Endodermal cell (in vitro differentiated cells): ENCODE data around the gene ABCC1. TPM values are rescaled to one million over a fixed set of nuclear protein-coding genes. Genes with fewer than 3 reads are reported as not detected.

Source experiments
- DNase-seq: peaks from one replicate; pipeline ENCODE4 v3.0.0-alpha.2; 2017
- H3K27ac ChIP-seq: 2 replicates; pipeline ENCODE4 v1.5.1; 2013; ENCODE audit warnings: mild to moderate bottlenecking, low read depth, low read length, moderate library complexity
- H3K27me3 ChIP-seq: 2 replicates; pipeline ENCODE4 v1.6.1; 2013; ENCODE audit warnings: mild to moderate bottlenecking, low read length, moderate library complexity; ENCODE audit not compliant: insufficient read depth, control insufficient read depth, poor library complexity, severe bottlenecking
- H3K36me3 ChIP-seq: 2 replicates; pipeline ENCODE4 v1.7.0; 2013; ENCODE audit warnings: mild to moderate bottlenecking, low read length, moderate library complexity; ENCODE audit not compliant: control insufficient read depth, insufficient read depth
- H3K4me1 ChIP-seq: one replicate; pipeline ENCODE4 v1.7.0; 2013; ENCODE audit warnings: low read length; ENCODE audit not compliant: control insufficient read depth, insufficient read depth
- H3K4me3 ChIP-seq: 2 replicates; pipeline ENCODE4 v1.5.1; 2013; ENCODE audit warnings: mild to moderate bottlenecking, low read length, moderate library complexity
- H3K9ac ChIP-seq: 2 replicates; pipeline ENCODE4 v1.6.1; 2013; ENCODE audit warnings: mild to moderate bottlenecking, low read length, moderate library complexity; ENCODE audit not compliant: poor library complexity, severe bottlenecking; ENCODE audit errors: extremely low read depth
- H3K9me3 ChIP-seq: 2 replicates; pipeline ENCODE4 v1.6.1; 2013; ENCODE audit warnings: mild to moderate bottlenecking, low read length, moderate library complexity; ENCODE audit not compliant: control insufficient read depth
- H3K27ac Mint-ChIP-seq: 2 replicates; pipeline ENCODE4 v1.8.0; 2020; ENCODE audit warnings: mixed read lengths
- H3K27me3 Mint-ChIP-seq: 2 replicates; pipeline ENCODE4 v1.8.0; 2021; ENCODE audit warnings: mild to moderate bottlenecking, mixed read lengths; ENCODE audit not compliant: insufficient read depth
- H3K36me3 Mint-ChIP-seq: 2 replicates; pipeline ENCODE4 v1.8.0; 2020; ENCODE audit warnings: low read depth, mixed read lengths
- H3K4me1 Mint-ChIP-seq: 2 replicates; pipeline ENCODE4 v1.8.0; 2020; ENCODE audit warnings: mixed read lengths
- H3K4me3 Mint-ChIP-seq: 2 replicates; pipeline ENCODE4 v1.8.0; 2020; ENCODE audit warnings: mild to moderate bottlenecking, moderate library complexity, mixed read lengths
- H3K9me3 Mint-ChIP-seq: 2 replicates; pipeline ENCODE4 v1.8.0; 2020; ENCODE audit warnings: mild to moderate bottlenecking, mixed read lengths
- CTCF ChIP-seq: fragments of 200-600 bp; sonication (generic); conservative IDR thresholded peaks from 2 replicates; pipeline ENCODE4 v1.5.0; 2021; ENCODE audit warnings: antibody characterized with exemption, mild to moderate bottlenecking
- WGBS, 2 experiments: methylation state at CpG; one replicate each; pipeline versions ENCODE4 v1.1.5 to v1.1.7; 2013; ENCODE audit warnings: missing lambda C conversion rate in 2 of 2, mixed read lengths in 1 of 2; ENCODE audit not compliant: insufficient coverage in 1 of 2, insufficient read length in 1 of 2; 5-methylcytosine and 5-hydroxymethylcytosine counted together
- total RNA-seq, 2 donors: library from RNA; stranded (reverse); fragmentation: NEBNext Ultra II Directional in 1 of 2; extraction: Animal tissue kit (Norgen Biotek cat#: 25700) in 1 of 2; gene quantifications; 2 replicates in 1 of 2; 3 replicates in 1 of 2; pipeline ENCODE4 v1.2.1, GENCODE V29; 2021

ABCC1 gene
- total RNA-seq, 2 donors from 2014 or later = 47.1 to 51.2 TPM

GRCh38 chr16:16155234-16155633 is 205.8 kb downstream of the ABCC1 start:
- Histone ChIP-seq H3K9me3 (peaks cover 34% of the 10 kb centered on the region), H3K27ac (no peak overlapping the region), H3K9ac (no peak overlapping the region), H3K4me1 (no peaks in the 10 kb centered on the region), H3K27me3 (no peaks in the 10 kb centered on the region), H3K4me3 (no peak overlapping the region), H3K36me3 (no peaks in the 10 kb centered on the region)
- Mint-ChIP-seq H3K4me3 (no peak overlapping the region), H3K4me1 (no peaks in the 10 kb centered on the region), H3K36me3 (peaks cover 13% of the 10 kb centered on the region), H3K9me3 (peaks cover 29% of the 10 kb centered on the region), H3K27me3 (peaks cover 2% of the 10 kb centered on the region), H3K27ac (no peak overlapping the region)
- no peak for DNase-seq
- TF ChIP-seq CTCF = no peak
- WGBS, 2 experiments = 91 to 94% methylated on average over 3 of the region's 3 CpGs

GRCh38 chr16:16157166-16157565 is 207.8 kb downstream of the ABCC1 start:
- WGBS, 2 experiments = 100% methylated on average over 1 of the region's 1 CpG; no CpG with 5 or more reads in 1 of the 2 experiments
- Histone ChIP-seq H3K4me1 (no peaks in the 10 kb centered on the region), H3K36me3 (no peaks in the 10 kb centered on the region), H3K9me3 (peaks cover 34% of the 10 kb centered on the region), H3K4me3 (no peak overlapping the region), H3K27ac (no peak overlapping the region), H3K27me3 (no peaks in the 10 kb centered on the region), H3K9ac (no peak overlapping the region)
- peaks cover 34% of the 10 kb centered on the region for H3K9me3 Mint-ChIP-seq
- TF ChIP-seq CTCF = no peak
- no peaks in the 10 kb centered on the region for H3K4me1 Mint-ChIP-seq
- DNase-seq = no peak
- H3K27me3 Mint-ChIP-seq = peaks cover 4% of the 10 kb centered on the region
- peaks cover 13% of the 10 kb centered on the region for H3K36me3 Mint-ChIP-seq
- H3K27ac Mint-ChIP-seq = no peak overlapping the region
- no peak overlapping the region for H3K4me3 Mint-ChIP-seq

GRCh38 chr16:16158082-16158658 is 208.8 kb downstream of the ABCC1 start:
- no peak for DNase-seq
- peaks cover 13% of the 10 kb centered on the region for H3K36me3 Mint-ChIP-seq
- peaks cover 36% of the 10 kb centered on the region for H3K9me3 Mint-ChIP-seq
- Histone ChIP-seq H3K4me1 (no peaks in the 10 kb centered on the region), H3K9me3 (peaks cover 34% of the 10 kb centered on the region), H3K27ac (no peak overlapping the region), H3K36me3 (no peaks in the 10 kb centered on the region), H3K9ac (no peak overlapping the region), H3K4me3 (no peak overlapping the region), H3K27me3 (no peaks in the 10 kb centered on the region)
- H3K4me3 Mint-ChIP-seq = no peak overlapping the region
- no peak overlapping the region for H3K27ac Mint-ChIP-seq
- peaks cover 4% of the 10 kb centered on the region for H3K27me3 Mint-ChIP-seq
- H3K4me1 Mint-ChIP-seq = no peaks in the 10 kb centered on the region
- WGBS, 2 experiments = 67 to 83% methylated on average over 2 to 4 of the region's 4 CpGs
- no peak for TF ChIP-seq CTCF
